Uterus (tissue), 2 donors: Measurements from ENCODE around the gene TGM2.

Experiments
- CTCF ChIP-seq, 4 experiments: fragments of 200-600 bp in 2 of 4; fragments of 450-650 bp in 2 of 4; sonication (generic) in 2 of 4; IDR thresholded peaks; one replicate each; pipeline ENCODE4 v1.5.1; 2016 to 2019; ENCODE audit warnings: antibody characterized with exemption in 4 of 4, mild to moderate bottlenecking in 2 of 4, moderate library complexity in 1 of 4
- POLR2A ChIP-seq, 2 donors: fragments of 450-650 bp; IDR thresholded peaks; one replicate each; pipeline ENCODE4 v1.6.1; 2016; ENCODE audit warnings: antibody characterized with exemption in 2 of 2, mild to moderate bottlenecking in 1 of 2, moderate library complexity in 1 of 2

- TF ChIP-seq POLR2A (IDR thresholded peaks at IDR 0.05) (no peak), CTCF (IDR thresholded peaks at IDR 0.05) (peak in 1 of 4 experiments; percentile 9)
These were observed 38.0 kb downstream of the TGM2 start for GRCh38 chr20:38126932-38127621.
